Testis (tissue), 2 donors: ENCODE results near the gene FOXP4.

ENCODE experiments used
- POLR2A ChIP-seq: fragments of 450-650 bp; IDR thresholded peaks from one replicate; pipeline ENCODE4 v1.6.1; 2017; ENCODE audit warnings: antibody characterized with exemption, mild to moderate bottlenecking, moderate library complexity
- TF ChIP-seq, protein P1 (sequence below), 3 experiments: fragments of 450-650 bp in 2 of 3; fragments of 200-600 bp in 1 of 3; sonication (generic) in 1 of 3; IDR thresholded peaks; one replicate each; pipeline ENCODE4 v1.5.1; 2016 to 2019; ENCODE audit warnings: antibody characterized with exemption in 3 of 3, mild to moderate bottlenecking in 2 of 3, moderate library complexity in 1 of 3

GRCh38 chr6:41497994-41498393 is 48.2 kb upstream of the FOXP4 start:
- TF ChIP-seq, protein P1, sequence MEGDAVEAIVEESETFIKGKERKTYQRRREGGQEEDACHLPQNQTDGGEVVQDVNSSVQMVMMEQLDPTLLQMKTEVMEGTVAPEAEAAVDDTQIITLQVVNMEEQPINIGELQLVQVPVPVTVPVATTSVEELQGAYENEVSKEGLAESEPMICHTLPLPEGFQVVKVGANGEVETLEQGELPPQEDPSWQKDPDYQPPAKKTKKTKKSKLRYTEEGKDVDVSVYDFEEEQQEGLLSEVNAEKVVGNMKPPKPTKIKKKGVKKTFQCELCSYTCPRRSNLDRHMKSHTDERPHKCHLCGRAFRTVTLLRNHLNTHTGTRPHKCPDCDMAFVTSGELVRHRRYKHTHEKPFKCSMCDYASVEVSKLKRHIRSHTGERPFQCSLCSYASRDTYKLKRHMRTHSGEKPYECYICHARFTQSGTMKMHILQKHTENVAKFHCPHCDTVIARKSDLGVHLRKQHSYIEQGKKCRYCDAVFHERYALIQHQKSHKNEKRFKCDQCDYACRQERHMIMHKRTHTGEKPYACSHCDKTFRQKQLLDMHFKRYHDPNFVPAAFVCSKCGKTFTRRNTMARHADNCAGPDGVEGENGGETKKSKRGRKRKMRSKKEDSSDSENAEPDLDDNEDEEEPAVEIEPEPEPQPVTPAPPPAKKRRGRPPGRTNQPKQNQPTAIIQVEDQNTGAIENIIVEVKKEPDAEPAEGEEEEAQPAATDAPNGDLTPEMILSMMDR (IDR thresholded peaks at IDR 0.05) = no peak
- no peak for TF ChIP-seq POLR2A
